Fibroblast of the conjunctiva (primary cell): ENCODE measurements around the gene MEG3.

Experiments
- DNase-seq: peaks from one replicate; pipeline ENCODE4 v3.0.0-alpha.2; 2010; ENCODE audit warnings: low read depth

The MEG3 gene

GRCh38 chr14:100881211-100882025 is 55.5 kb downstream of the MEG3 start:
- no peak for DNase-seq

GRCh38 chr14:100882026-100882967 is 56.4 kb downstream of the MEG3 start:
- no peak for DNase-seq

- DNase-seq, result no peak
Measured at GRCh38 chr14:100882991-100883788, 57.3 kb downstream of the MEG3 start.

GRCh38 chr14:100883789-100884101 is 57.8 kb downstream of the MEG3 start:
- DNase-seq, result no peak

GRCh38 chr14:100884456-100884855 is 58.5 kb downstream of the MEG3 start:
- no peak for DNase-seq

GRCh38 chr14:100885196-100885595 is 59.3 kb downstream of the MEG3 start:
- no peak for DNase-seq

GRCh38 chr14:100885617-100886016 is 59.7 kb downstream of the MEG3 start:
- DNase-seq, result no peak

- no peak for DNase-seq
Measured at GRCh38 chr14:100887728-100888335, 61.9 kb downstream of the MEG3 start.

GRCh38 chr14:100888789-100889315 is 62.9 kb downstream of the MEG3 start:
- no peak for DNase-seq

GRCh38 chr14:100889641-100890040 is 63.7 kb downstream of the MEG3 start:
- no peak for DNase-seq

- DNase-seq, result no peak
Measured at GRCh38 chr14:100890061-100890850, 64.3 kb downstream of the MEG3 start.

GRCh38 chr14:100891051-100891450 is 65.1 kb downstream of the MEG3 start:
- DNase-seq, result no peak

GRCh38 chr14:100891501-100892445 is 65.9 kb downstream of the MEG3 start:
- DNase-seq, result no peak

- no peak for DNase-seq
Measured at GRCh38 chr14:100892496-100893227, 66.7 kb downstream of the MEG3 start.

- no peak for DNase-seq
Measured at GRCh38 chr14:100893228-100893601, 67.3 kb downstream of the MEG3 start.

- no peak for DNase-seq
Measured at GRCh38 chr14:100893760-100894159, 67.8 kb downstream of the MEG3 start.

- no peak for DNase-seq
Measured at GRCh38 chr14:100894416-100894815, 68.5 kb downstream of the MEG3 start.

GRCh38 chr14:100895411-100895810 is 69.5 kb downstream of the MEG3 start:
- DNase-seq, result no peak
